Left ventricle myocardium superior (tissue), 1 donor: ENCODE measurements around the gene TVP23B. TPM values are rescaled to one million over a fixed set of nuclear protein-coding genes. Genes with fewer than 3 reads are reported as not detected.

Experiments
- total RNA-seq: library from RNA; stranded (reverse); fragmentation: NEBNext Ultra II Directional; extraction: Animal tissue kit (Norgen Biotek cat#: 25700); gene quantifications from one replicate; pipeline ENCODE4 v1.2.1, GENCODE V29; 2021
- donor health status: DM: no; HTN: yes; CAD: no; lungs with severe emphysema.

The TVP23B gene
- total RNA-seq, 1 donor from 2014 or later: 22.5 TPM

Other genes starting within 250 kb of the TVP23B start
- not detected for gene TBC1D28, start 136.8 kb upstream of the TVP23B start, total RNA-seq
- gene FOXO3B, start 98.9 kb upstream of the TVP23B start, total RNA-seq: 1.0 TPM
- not detected for gene FBXW10, start 37.1 kb upstream of the TVP23B start, total RNA-seq
- 20.2 TPM for gene PRPSAP2, start 76.9 kb downstream of the TVP23B start, total RNA-seq
- gene SLC5A10, start 171.0 kb downstream of the TVP23B start, total RNA-seq: not detected
- 2.3 TPM for gene FAM83G, start 223.6 kb downstream of the TVP23B start, total RNA-seq